Body of pancreas (tissue), 4 donors: ENCODE data around the gene PMPCA. TPM values are rescaled to one million over a fixed set of nuclear protein-coding genes. Genes with fewer than 3 reads are reported as not detected.

ENCODE experiments used
- ATAC-seq: fragments of 150-250 bp; one replicate; pipeline ENCODE4 v1.9.1; 2016
- DNase-seq, 4 donors: peaks; one replicate each; pipeline ENCODE4 v3.0.0-alpha.2; 2019
- H3K27ac ChIP-seq, 4 donors: fragments of 200-600 bp; sonication (generic); 1 replicate in 3 of 4; 2 replicates in 1 of 4; pipeline versions ENCODE4 v1.5.1 to v1.6.1; 2016 to 2019; ENCODE audit warnings: mild to moderate bottlenecking in 1 of 4, mixed read lengths in 1 of 4, moderate library complexity in 1 of 4
- H3K27me3 ChIP-seq, 2 donors: fragments of 200-600 bp; sonication (generic); one replicate each; pipeline ENCODE4 v1.6.0; 2016; ENCODE audit warnings: mild to moderate bottlenecking in 1 of 2
- H3K36me3 ChIP-seq, 2 donors: fragments of 200-600 bp; sonication (generic); replicated peaks in 1 of 2; 2 replicates each; pipeline ENCODE4 v1.5.1; 2016; ENCODE audit warnings: low read depth in 2 of 2; ENCODE audit not compliant: insufficient read depth in 1 of 2
- H3K4me1 ChIP-seq: fragments of 200-600 bp; sonication (generic); one replicate; pipeline ENCODE4 v1.6.0; 2016
- H3K4me3 ChIP-seq, 2 donors: fragments of 200-600 bp; sonication (generic); 1 replicate in 1 of 2; 2 replicates in 1 of 2; pipeline ENCODE4 v1.5.1; 2016 to 2019
- H3K9me3 ChIP-seq, 3 donors: fragments of 200-600 bp; sonication (generic); 1 replicate in 2 of 3; 2 replicates in 1 of 3; pipeline ENCODE4 v1.5.1; 2016
- POLR2A ChIP-seq, 3 donors: fragments of 450-650 bp; IDR thresholded peaks; one replicate each; pipeline ENCODE4 v1.6.1; 2016; ENCODE audit warnings: antibody characterized with exemption in 3 of 3, mild to moderate bottlenecking in 2 of 3
- whole genome bisulfite sequencing, 2 donors: methylation state at CpG; one replicate each; pipeline ENCODE4 v1.1.5; 2017; 5-methylcytosine and 5-hydroxymethylcytosine counted together
- intact Hi-C: fragments of 100-400 bp; cut with DNase I; formaldehyde crosslinking; loops from one replicate; pipeline ENCODE4 v1.15.1; 2023
- total RNA-seq, 2 donors: library from RNA; depleted of rRNA; stranded (reverse); fragments of >200 nt; gene quantifications; one replicate each; pipeline ENCODE4 v1.1.0, GENCODE V29; 2016
- TF ChIP-seq, protein P1 (sequence below), 7 experiments: fragments of 450-650 bp in 4 of 7; fragments of 200-600 bp in 3 of 7; sonication (generic) in 3 of 7; IDR thresholded peaks; one replicate each; pipeline ENCODE4 v1.5.1; 2016 to 2019; ENCODE audit warnings: antibody characterized with exemption in 7 of 7

PMPCA gene
- total RNA-seq, 2 donors from 2014 or later: 23.6 to 25.1 TPM

DNA sequence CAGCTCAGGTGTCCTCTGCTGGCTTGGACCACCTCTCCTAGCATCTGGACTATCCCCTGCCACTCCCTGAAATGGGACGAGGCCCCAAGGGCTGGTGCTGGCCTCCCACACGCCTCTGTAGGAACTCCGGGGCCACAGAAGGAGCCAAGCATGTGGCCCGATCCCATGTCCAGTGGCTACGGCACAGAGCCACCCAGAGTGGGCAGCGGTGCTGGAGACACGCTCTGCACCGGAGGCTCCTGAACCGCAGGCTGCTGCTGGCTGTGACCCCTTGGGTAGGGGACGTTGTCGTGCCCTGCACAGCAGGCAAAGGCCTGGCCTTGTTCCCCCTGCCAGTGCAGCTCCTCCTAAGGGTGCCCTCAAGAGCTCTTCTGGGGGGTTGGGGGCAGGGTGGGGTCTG, 30.6 kb upstream of the PMPCA start:
- TF ChIP-seq POLR2A (IDR thresholded peaks at IDR 0.05): no peak
- TF ChIP-seq, protein P1, sequence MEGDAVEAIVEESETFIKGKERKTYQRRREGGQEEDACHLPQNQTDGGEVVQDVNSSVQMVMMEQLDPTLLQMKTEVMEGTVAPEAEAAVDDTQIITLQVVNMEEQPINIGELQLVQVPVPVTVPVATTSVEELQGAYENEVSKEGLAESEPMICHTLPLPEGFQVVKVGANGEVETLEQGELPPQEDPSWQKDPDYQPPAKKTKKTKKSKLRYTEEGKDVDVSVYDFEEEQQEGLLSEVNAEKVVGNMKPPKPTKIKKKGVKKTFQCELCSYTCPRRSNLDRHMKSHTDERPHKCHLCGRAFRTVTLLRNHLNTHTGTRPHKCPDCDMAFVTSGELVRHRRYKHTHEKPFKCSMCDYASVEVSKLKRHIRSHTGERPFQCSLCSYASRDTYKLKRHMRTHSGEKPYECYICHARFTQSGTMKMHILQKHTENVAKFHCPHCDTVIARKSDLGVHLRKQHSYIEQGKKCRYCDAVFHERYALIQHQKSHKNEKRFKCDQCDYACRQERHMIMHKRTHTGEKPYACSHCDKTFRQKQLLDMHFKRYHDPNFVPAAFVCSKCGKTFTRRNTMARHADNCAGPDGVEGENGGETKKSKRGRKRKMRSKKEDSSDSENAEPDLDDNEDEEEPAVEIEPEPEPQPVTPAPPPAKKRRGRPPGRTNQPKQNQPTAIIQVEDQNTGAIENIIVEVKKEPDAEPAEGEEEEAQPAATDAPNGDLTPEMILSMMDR (IDR thresholded peaks at IDR 0.05): no peak
- DNase-seq (no peak), ATAC-seq (no peak)
- intact Hi-C loops: no loop called here
- no peak overlapping the region for H3K4me3 ChIP-seq
- 60 to 88% methylated on average over 1 to 11 of the region's 11 CpGs for WGBS, 2 donors
- H3K27me3 ChIP-seq: no peaks in the 10 kb centered on the region
- no peaks in the 10 kb centered on the region for H3K9me3 ChIP-seq
- no peak overlapping the region for H3K27ac ChIP-seq
- no peaks in the 10 kb centered on the region for H3K4me1 ChIP-seq
- peaks cover 4 to 10% of the 10 kb centered on the region in 2 donors for H3K36me3 ChIP-seq

DNA sequence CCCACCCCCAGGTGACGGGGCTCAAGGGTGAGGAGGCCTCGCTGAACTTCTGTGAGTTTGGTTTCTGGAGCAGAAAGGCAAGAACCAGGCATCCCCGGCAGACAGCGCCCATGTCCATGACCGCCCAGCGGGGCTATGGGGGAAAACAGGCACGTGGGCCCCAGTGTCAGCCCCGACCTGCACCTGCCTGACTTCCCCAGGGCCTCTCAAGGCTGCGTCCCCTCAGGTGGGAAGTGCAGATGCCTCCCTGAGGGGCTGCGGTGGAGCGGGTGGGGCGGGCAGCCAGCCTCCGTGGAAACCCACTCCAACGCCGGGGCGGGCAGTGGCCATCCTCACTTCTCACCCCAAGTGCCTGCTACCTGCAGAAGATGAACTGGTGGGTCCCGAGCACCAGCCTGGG, 30.1 kb upstream of the PMPCA start:
- no peak for TF ChIP-seq POLR2A (IDR thresholded peaks at IDR 0.05)
- TF ChIP-seq, protein P1 (IDR thresholded peaks at IDR 0.05): no peak
- ATAC-seq: no peak
- Histone ChIP-seq H3K36me3 (peaks cover 4 to 10% of the 10 kb centered on the region in 2 donors), H3K27ac (no peak overlapping the region), H3K4me1 (no peaks in the 10 kb centered on the region), H3K27me3 (no peaks in the 10 kb centered on the region), H3K4me3 (no peak overlapping the region), H3K9me3 (no peaks in the 10 kb centered on the region)
- no peak for DNase-seq
- WGBS, 2 donors: 80 to 91% methylated on average over 1 to 17 of the region's 17 CpGs
- intact Hi-C loops: no loop called here

DNA sequence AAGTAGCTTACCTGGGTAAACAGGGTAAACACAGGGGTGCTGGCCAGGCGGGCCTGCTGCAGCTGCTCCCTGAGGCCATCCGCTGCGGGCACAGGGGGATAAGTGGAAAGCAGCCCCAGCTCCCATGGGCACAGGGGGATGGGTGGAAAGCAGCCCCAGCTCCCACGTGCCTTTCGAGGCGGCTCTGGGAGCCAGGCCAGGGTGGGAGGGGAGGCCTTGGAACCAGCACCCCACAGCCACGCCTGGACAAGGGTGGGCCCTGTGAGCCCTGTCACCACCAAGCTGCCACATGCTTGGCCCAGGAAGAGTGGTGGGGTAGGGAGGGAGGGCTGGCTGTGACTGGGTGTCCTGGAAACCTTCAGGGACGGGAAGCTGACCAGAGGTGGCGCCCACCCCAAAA, 29.1 kb upstream of the PMPCA start:
- no peak for ATAC-seq
- Histone ChIP-seq H3K4me3 (no peak overlapping the region), H3K27me3 (no peaks in the 10 kb centered on the region), H3K27ac (no peak overlapping the region), H3K36me3 (peaks cover 4 to 14% of the 10 kb centered on the region in 2 donors), H3K9me3 (no peaks in the 10 kb centered on the region), H3K4me1 (no peaks in the 10 kb centered on the region)
- intact Hi-C loops: no loop called here
- 83 to 100% methylated on average over 3 to 9 of the region's 9 CpGs for WGBS, 2 donors
- no peak for DNase-seq
- TF ChIP-seq, protein P1 (IDR thresholded peaks at IDR 0.05): no peak
- TF ChIP-seq POLR2A (IDR thresholded peaks at IDR 0.05): no peak

DNA sequence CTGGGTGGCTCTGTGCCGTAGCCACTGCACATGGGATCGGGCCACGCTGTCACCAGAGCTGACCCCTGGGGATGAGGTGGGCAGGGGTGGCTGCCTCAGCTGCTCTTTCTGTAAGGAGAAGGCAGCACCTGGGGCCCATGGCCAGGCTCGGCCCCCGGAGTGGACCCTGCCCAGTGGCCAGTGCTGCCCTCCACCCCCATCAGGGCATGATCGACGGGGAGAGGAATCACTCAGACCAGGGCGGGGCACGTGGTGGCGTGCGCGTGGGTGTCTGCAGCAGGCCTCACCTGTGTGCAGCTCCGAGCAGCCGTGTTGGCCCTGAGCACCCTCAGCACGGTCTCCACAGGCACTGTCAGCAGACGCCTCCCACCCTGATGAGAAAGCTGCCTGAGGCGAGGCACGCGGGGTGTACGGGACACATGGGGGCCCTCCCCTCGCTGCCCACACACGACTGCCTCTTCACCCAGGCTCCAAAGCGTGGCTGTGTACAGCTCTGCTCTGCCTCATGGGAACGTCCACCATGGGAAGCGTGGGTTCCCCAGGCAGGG, 28.4 kb upstream of the PMPCA start:
- WGBS, 2 donors: 93% methylated on average over 25 of the region's 25 CpGs; no CpG with 5 or more reads in 1 of the 2 donors
- intact Hi-C loops: no loop called here
- DNase-seq (no peak), ATAC-seq (no peak)
- Histone ChIP-seq H3K27me3 (no peaks in the 10 kb centered on the region), H3K9me3 (no peaks in the 10 kb centered on the region), H3K36me3 (peaks cover 4 to 14% of the 10 kb centered on the region in 2 donors), H3K27ac (no peak overlapping the region), H3K4me1 (no peaks in the 10 kb centered on the region), H3K4me3 (no peak overlapping the region)
- TF ChIP-seq POLR2A (IDR thresholded peaks at IDR 0.05): no peak
- TF ChIP-seq, protein P1 (IDR thresholded peaks at IDR 0.05): no peak

DNA sequence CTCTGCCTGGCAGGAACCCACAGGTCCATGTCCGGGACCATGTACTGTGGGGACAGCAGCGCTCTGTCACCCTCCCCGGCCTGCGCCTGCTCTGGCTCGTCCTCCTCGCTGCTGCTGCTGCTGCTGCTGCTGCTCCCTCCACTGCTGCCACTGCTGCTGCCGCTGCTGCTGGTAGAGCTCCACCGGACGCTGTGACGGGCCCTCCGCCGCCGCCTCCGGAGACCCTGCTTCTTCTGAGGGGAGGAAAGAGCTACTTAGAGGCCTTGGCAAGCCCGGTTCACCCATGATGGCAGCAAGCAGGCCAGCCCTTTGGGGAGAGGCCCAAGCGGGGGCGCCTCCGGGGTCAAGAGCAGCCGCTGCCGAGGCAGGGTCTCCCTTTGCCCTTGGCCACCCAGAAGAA, 27.0 kb upstream of the PMPCA start:
- Histone ChIP-seq H3K27ac (no peak overlapping the region), H3K36me3 (peaks cover 12 to 14% of the 10 kb centered on the region in 2 donors), H3K27me3 (no peaks in the 10 kb centered on the region), H3K4me3 (no peak overlapping the region), H3K4me1 (no peaks in the 10 kb centered on the region), H3K9me3 (no peaks in the 10 kb centered on the region)
- WGBS, 2 donors: 94 to 97% methylated on average over 14 to 19 of the region's 20 CpGs
- ATAC-seq: no peak
- no peak for TF ChIP-seq POLR2A (IDR thresholded peaks at IDR 0.05)
- TF ChIP-seq, protein P1 (IDR thresholded peaks at IDR 0.05): no peak
- intact Hi-C loops: no loop called here
- DNase-seq: no peak
